GM19324 (cell line): ENCODE data around the gene SLC5A5.
"Not testable (repeated sequence)": the region's sequence is repeated elsewhere in the genome, so short reads cannot be mapped to it uniquely, and the experiment has no call there.

Experiments
- ATAC-seq: cut with Tn5 transposase; IDR thresholded peaks from one replicate; pipeline ENCODE4 v1.9.1; 2021; ENCODE audit warnings: mild to moderate bottlenecking, moderate library complexity; ENCODE audit not compliant: unreplicated experiment, low FRiP score

Gene SLC5A5

GRCh38 chr19:17915940-17916593 lies 44.3 kb downstream of the SLC5A5 start:
- no peak for ATAC-seq

GRCh38 chr19:17918151-17918550 lies 46.4 kb downstream of the SLC5A5 start:
- not testable (repeated sequence) for ATAC-seq

- not testable (repeated sequence) for ATAC-seq
Measured at GRCh38 chr19:17919122-17919521, 47.4 kb downstream of the SLC5A5 start.

- ATAC-seq, result no peak
Measured at GRCh38 chr19:17920527-17920926, 48.8 kb downstream of the SLC5A5 start.

- ATAC-seq, result no peak
Measured at GRCh38 chr19:17922138-17922537, 50.4 kb downstream of the SLC5A5 start.

GRCh38 chr19:17926044-17926443 lies 54.3 kb downstream of the SLC5A5 start:
- no peak for ATAC-seq

GRCh38 chr19:17929056-17929455 lies 57.3 kb downstream of the SLC5A5 start:
- ATAC-seq, result no peak

- no peak for ATAC-seq
Measured at GRCh38 chr19:17931532-17932191, 59.9 kb downstream of the SLC5A5 start.

- peak; percentile 93 for ATAC-seq
Measured at GRCh38 chr19:17932485-17933338, 61.0 kb downstream of the SLC5A5 start, which contains the start of gene CCDC124. TSS of gene CCDC124 (plus strand) at chr19:17933015. CDS start at chr19:17936421, 3,406 bp downstream.

GRCh38 chr19:17933414-17934129 lies 61.8 kb downstream of the SLC5A5 start:
- no peak for ATAC-seq

- ATAC-seq, result no peak
Measured at GRCh38 chr19:17936379-17936778, 64.6 kb downstream of the SLC5A5 start.

- no peak for ATAC-seq
Measured at GRCh38 chr19:17937371-17937900, 65.7 kb downstream of the SLC5A5 start.

GRCh38 chr19:17938092-17938845 lies 66.5 kb downstream of the SLC5A5 start:
- ATAC-seq, result no peak

GRCh38 chr19:17942181-17942580 lies 70.4 kb downstream of the SLC5A5 start:
- no peak for ATAC-seq

GRCh38 chr19:17942582-17943273 lies 71.0 kb downstream of the SLC5A5 start:
- no peak for ATAC-seq

- ATAC-seq, result no peak
Measured at GRCh38 chr19:17943274-17944221, 71.8 kb downstream of the SLC5A5 start.

GRCh38 chr19:17944301-17944700 lies 72.6 kb downstream of the SLC5A5 start:
- ATAC-seq, result no peak
